Measurements from ENCODE around the gene LY9. TPM values are rescaled to one million over a fixed set of nuclear protein-coding genes. Genes with fewer than 3 reads are reported as not detected.
A peak's percentile ranks its signal among the peaks of the same experiment; 100 is the strongest.

The LY9 gene
- total and polyA plus RNA-seq, 4 donors, result 0.21 to 1.5 (median 0.63) TPM

- no peak for TF ChIP-seq MAX (IDR thresholded peaks at IDR 0.05)
These were observed 34.6 kb downstream of the LY9 start (continued) for GRCh38 chr1:160830321-160831153.

- Histone ChIP-seq H3K9me3 (ENCODE audit: control insufficient read depth in 4 of 4, low read length in 3 of 4) (no peaks in the 10 kb centered on the region), H3K4me1 (ENCODE audit: control insufficient read depth in 4 of 4, insufficient read depth in 4 of 4, low read length in 3 of 4) (no peaks in the 10 kb centered on the region), H3K9ac (ENCODE audit: low read depth in 1 of 2, low read length in 2 of 2) (no peak overlapping the region), H3K36me3 (ENCODE audit: control insufficient read depth in 4 of 4, insufficient read depth in 3 of 4, low read depth in 1 of 4, low read length in 3 of 4) (no peaks in the 10 kb centered on the region), H3K27me3 (ENCODE audit: control insufficient read depth in 4 of 4, insufficient read depth in 4 of 4, low read length in 3 of 4) (no peaks in the 10 kb centered on the region), H3K27ac (ENCODE audit: low read depth in 1 of 2, low read length in 2 of 2) (no peak overlapping the region), H3K4me3 (ENCODE audit: low read depth in 1 of 3, low read length in 3 of 3) (no peak overlapping the region)
- 76% methylated on average over 3 of the region's 3 CpGs for WGBS
- TF ChIP-seq MAX (IDR thresholded peaks at IDR 0.05) (no peak), RAD21 (IDR thresholded peaks at IDR 0.05) (peak; percentile 95 to 96), CTCF (IDR thresholded peaks at IDR 0.05; ENCODE audit: low read depth, low read length, missing input control) (peak; percentile 68)
- no peak for DNase-seq (ENCODE audit: low spot score)
These were observed 39.1 kb downstream of the LY9 start for GRCh38 chr1:160834945-160835565.

- WGBS, result 71% methylated on average over 3 of the region's 3 CpGs
- H3K4me1 ChIP-seq (ENCODE audit: control insufficient read depth in 4 of 4, insufficient read depth in 4 of 4, low read length in 3 of 4), result no peaks in the 10 kb centered on the region
- no peak overlapping the region for H3K4me3 ChIP-seq (ENCODE audit: low read depth in 1 of 3, low read length in 3 of 3)
- no peaks in the 10 kb centered on the region for H3K9me3 ChIP-seq (ENCODE audit: control insufficient read depth in 4 of 4, low read length in 3 of 4)
- TF ChIP-seq RAD21 (IDR thresholded peaks at IDR 0.05) (no peak), RXRA (IDR thresholded peaks at IDR 0.05) (no peak), FOXA1 (IDR thresholded peaks at IDR 0.05) (no peak), REST (IDR thresholded peaks at IDR 0.05) (no peak), HNF4G (IDR thresholded peaks at IDR 0.05) (no peak), JUND (IDR thresholded peaks at IDR 0.05) (no peak), YY1 (IDR thresholded peaks at IDR 0.05) (no peak), NR2F2 (IDR thresholded peaks at IDR 0.05) (no peak), MAX (IDR thresholded peaks at IDR 0.05) (no peak), ATF3 (IDR thresholded peaks at IDR 0.05) (no peak), TAF1 (conservative IDR thresholded peaks at IDR 0.05) (no peak), EGR1 (IDR thresholded peaks at IDR 0.05; ENCODE audit: low read depth in 2 of 2) (no peak), GABPA (IDR thresholded peaks at IDR 0.05 in 1 of 2, conservative IDR thresholded peaks at IDR 0.05 in 1 of 2) (no peak), CTCF (IDR thresholded peaks at IDR 0.05; ENCODE audit: low read depth, low read length, missing input control) (no peak)
- H3K9ac ChIP-seq (ENCODE audit: low read depth in 1 of 2, low read length in 2 of 2), result no peak overlapping the region
- H3K36me3 ChIP-seq (ENCODE audit: control insufficient read depth in 4 of 4, insufficient read depth in 3 of 4, low read depth in 1 of 4, low read length in 3 of 4), result no peaks in the 10 kb centered on the region
- no peaks in the 10 kb centered on the region for H3K27me3 ChIP-seq (ENCODE audit: control insufficient read depth in 4 of 4, insufficient read depth in 4 of 4, low read length in 3 of 4)
- no peak for DNase-seq (ENCODE audit: low spot score)
- H3K27ac ChIP-seq (ENCODE audit: low read depth in 1 of 2, low read length in 2 of 2), result no peak overlapping the region
These were observed 39.8 kb downstream of the LY9 start for GRCh38 chr1:160835751-160836150.
